HG03039 (cell line): ENCODE results near the gene DEAF1.
"Not testable (repeated sequence)": the region's sequence is repeated elsewhere in the genome, so short reads cannot be mapped to it uniquely, and the experiment has no call there.

ENCODE experiments used
- ATAC-seq: cut with Tn5 transposase; IDR thresholded peaks from one replicate; pipeline ENCODE4 v1.9.1; 2021; ENCODE audit warnings: mild to moderate bottlenecking, moderate library complexity; ENCODE audit not compliant: unreplicated experiment

Gene DEAF1

DNA sequence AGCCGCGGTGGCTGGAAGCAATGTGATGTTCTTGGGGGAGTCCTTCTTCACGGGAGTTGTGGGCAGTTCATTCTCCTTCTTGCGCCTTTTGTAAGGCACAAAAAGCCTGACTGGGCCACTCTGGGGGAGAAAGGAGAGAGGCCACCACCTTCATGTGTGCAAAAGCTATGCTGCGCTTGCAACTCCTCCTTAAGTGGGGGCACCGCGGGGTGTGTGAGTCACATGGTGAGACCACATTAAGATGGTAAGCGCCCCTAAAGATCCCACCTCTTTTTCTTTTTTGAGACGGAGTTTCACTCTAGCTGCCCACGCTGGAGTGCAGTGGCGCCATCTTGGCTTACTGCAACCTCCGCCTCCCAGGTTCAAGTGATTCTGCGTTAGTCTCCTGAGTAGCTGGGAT is 14.1 kb downstream of the DEAF1 start:
- no peak for ATAC-seq

DNA sequence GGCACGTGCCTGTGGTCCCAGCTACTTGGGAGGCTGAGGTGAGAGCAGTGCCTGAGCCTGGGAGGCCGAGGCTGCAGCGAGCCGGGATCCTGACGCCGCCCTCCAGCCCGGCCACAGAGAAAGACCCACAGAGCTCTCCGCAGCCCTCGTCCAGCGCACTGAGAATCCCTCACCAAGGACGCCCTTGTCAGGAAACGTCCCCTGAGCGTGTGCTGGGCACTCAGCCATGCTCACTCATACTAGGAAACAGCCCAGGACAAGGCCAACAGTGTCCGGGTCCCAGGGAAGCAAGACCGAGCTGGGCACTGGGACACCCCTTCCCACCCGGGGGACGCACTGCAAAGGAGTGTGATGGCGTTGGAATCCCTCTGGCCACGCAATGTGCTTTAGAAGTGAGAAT is 14.5 kb downstream of the DEAF1 start:
- ATAC-seq, result no peak

DNA sequence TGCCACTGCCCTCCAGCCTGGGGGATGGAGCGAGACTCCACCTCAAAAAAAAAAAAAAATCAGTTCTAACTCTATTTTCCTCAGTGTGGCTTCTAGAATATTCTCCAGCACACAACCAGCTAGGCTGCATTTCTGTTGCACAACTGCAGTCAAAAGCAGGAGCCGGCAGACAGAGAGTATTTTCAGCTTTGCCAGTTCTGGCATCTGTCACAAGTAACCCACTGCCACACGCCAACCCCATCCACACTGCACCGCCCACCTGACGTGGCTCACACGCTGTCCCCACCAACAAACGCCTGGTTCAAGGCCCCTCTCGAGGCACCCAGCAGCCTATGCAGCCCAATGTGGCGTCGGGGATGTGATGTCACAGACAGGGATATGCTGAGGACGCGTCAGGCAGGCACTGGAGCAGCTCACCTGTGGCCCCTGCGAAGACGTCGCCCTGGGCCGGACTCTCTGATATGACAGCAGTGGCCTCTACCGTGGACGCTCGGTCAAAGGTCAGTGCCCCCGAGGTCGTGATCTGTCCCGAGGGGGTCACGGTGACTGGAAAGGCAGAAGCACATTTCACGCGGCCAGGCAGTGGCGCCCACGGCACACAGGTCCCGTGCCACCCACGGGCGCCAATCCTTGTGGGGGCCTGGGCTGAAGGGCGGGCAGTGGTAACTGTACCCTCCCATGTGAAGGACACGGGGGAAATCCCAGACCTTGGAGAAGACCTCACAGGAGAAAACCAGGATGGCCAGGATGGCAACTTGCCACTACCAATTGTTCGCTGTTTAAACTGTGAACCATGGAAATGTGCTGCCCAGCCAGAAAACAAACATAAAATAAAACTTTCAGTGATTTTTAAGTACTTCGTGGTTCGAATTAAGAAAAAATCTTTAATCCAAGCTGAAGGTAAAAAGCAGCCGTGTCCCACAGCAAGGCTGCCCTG is 15.5 kb downstream of the DEAF1 start:
- ATAC-seq, result no peak

DNA sequence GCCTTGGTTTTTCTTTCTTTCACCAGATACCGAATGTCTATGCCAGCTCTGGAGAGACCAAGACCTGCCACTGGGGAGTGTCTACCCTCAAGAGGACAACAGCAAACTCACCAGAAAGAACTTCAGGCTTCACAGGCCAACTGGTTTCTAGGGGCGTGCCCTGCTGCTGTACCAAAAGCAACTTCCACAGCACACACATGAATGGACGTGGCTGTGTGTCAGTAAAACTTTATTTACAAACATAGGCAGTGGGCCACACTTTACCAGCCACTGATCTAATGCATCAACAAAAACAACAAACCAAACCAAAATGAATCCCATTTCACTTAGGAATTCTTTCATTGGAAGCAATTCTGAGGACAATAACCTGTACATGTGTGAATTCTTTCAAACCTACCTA is 16.7 kb downstream of the DEAF1 start:
- no peak for ATAC-seq

DNA sequence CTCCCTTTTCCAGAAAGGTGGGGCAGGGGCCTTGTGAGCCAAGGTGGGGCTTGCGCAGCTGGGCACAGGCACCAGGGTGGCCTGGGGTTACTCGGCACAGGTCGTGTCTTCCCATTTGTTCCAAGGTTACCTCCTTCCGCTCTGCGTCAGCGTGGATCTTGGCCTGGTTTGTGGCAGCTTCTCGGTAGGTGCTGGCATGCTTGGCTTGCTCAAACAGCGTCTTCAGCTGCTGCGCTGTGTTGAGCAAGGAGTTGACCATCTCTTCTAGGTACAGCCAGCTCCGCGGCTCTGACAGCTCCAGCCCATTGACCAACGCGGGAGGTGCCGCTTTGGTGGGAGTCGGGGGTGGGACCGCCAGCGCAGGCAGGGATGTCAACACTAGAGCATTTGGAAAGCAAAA is 20.6 kb downstream of the DEAF1 start:
- ATAC-seq, result no peak

DNA sequence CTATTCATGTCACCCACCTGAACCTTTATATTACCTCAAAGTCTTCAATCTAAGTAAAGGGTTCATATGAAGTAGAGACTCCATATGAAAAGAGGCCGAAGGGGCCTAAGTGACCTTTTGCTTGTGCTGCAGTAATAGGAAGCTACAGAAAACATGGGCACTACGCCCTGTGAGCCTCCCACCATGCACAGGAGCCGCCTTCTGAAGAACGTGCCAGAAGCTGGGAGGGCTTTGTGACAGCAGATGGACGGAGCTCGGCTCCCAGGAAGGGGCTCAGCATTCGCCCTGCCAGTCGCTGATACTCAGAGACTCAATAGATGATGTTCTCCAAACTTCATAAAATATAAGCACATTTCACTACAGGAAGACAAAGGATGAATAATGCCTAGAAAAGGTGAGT is 21.2 kb downstream of the DEAF1 start:
- no peak for ATAC-seq

DNA sequence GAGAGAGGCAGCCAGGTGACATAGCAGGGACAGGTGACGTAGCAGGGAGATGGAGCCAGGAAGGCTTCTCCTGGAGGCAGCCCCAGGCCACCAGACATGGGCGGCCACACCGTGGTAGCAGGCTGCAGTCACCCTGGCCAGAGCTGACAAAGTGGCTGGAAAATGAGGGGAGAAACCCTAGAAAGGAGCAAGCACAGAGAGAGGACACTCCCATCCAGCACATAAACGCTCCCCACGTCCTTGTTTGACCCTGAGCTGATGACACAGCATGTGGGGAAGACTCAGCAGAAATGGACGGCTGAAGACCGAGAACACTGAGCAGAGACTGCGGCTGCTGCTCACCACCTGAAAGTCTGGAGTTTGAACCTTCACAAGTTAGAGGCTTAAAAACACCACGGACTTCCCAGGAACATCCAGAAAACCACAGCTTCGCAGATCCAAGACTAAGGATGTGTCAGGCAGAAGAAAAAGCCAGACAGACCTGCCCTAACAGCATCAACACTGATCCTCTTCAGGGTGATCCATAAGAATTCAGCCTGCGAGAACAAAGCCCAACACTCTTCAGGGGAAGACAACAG is 29.2 kb downstream of the DEAF1 start:
- ATAC-seq, result no peak

DNA sequence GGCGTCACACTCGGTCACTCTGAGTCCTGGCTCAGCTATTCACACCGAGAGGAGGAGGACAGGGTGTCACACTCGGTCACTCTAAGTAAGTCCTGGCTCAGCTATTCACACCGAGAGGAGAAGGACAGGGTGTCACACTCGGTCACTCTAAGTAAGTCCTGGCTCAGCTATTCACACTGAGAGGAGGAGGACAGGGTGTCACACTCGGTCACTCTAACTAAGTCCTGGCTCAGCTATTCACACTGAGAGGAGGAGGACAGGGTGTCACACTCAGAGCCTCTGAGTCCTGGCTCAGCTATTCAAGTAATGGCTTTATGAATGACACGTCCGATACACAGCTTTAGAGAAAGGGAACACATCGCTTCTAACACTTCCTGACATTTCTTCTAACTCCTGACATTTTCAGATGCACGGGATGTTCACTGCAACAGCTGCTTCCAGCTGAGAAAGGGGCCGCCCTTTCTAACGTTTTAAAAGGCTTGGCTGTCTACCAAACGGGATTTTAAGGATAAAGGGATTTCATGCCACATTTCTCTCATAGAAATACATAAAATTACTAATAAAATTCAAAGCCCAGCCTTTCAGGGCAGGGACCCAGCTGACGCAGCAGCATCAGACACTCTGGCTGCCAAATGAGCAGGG is 29.8 kb downstream of the DEAF1 start:
- ATAC-seq, result no peak

DNA sequence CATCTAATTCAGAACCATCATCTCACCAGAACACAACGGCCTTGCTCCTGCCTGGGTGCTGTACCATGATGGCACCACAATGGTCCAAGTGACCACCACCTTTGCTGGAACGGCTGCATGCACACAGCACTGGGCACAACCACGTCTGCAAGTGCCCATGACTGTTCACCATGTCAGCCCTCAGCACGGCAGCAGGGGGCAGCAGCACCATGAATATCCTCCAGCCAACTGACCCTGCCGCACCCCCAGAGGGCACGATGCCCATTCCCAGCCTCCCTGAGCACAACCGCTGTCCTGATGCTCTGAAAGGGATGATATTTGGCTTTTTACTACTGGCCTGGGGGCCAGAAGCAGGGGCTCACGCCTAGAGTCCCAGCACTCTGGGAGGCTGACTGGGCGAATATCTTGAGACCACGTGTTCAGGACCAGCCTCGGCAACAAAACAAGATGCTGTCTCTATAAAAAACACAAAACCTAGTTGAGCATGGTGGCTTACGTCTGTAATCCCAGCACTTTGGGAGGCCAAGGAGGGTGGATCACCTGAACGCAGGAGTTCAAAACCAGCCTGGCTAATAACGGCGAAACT is 32.2 kb downstream of the DEAF1 start:
- no peak for ATAC-seq

DNA sequence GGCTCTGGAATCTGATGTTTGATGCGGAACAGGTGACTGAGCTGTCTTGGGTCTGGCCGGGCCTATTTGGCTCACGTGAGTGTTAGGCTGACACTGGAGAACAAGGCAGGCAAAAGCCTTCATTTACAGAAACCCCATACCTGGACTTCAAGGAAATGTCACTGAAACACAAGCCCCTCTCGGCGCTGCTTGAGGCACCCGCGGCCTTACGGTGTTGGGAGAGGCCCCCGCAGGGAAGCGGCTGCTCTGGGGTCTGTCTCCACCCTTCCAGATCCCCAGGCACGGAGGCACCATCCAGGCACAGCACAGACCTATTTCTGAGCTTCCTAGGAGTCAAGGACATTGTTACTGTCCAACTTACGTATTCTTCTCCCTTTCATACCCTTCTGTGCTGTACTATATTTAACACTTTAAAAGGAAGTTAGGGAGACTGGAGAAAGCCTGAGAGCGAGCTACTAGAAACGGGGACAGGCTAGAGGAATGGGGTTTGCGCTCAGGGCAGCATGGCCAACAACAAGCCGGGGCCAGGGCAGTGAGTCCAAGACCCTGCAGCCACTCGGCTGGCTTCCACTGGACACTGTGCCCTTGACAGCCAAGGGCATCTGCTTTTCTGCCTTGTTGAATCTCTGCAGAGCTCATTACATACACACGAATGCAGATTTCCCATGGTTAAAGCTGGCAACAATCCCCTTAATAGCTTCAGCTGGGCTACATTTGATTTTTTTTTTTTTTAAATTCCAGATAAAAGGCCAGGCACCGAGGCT is 34.2 kb downstream of the DEAF1 start:
- ATAC-seq, result no peak

DNA sequence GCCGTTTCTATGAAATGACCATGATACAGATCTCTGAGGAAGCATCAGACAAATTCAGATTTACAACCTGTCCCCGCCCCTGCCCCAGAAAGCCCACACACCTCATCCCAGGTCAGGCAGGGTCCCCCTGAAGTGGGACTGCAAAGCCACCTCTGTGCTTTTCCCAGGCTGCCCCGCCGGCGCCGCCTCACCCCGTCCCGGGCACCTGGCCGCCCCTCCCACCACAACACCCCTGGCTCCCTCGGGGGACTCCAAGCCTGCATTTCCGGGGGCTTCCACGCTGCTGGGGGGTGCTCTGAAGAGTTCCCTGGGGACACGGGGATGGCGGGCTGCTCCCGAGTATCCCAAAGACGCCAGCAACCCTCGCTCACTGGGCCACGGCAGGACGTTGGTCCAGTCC is 34.7 kb downstream of the DEAF1 start:
- no peak for ATAC-seq

DNA sequence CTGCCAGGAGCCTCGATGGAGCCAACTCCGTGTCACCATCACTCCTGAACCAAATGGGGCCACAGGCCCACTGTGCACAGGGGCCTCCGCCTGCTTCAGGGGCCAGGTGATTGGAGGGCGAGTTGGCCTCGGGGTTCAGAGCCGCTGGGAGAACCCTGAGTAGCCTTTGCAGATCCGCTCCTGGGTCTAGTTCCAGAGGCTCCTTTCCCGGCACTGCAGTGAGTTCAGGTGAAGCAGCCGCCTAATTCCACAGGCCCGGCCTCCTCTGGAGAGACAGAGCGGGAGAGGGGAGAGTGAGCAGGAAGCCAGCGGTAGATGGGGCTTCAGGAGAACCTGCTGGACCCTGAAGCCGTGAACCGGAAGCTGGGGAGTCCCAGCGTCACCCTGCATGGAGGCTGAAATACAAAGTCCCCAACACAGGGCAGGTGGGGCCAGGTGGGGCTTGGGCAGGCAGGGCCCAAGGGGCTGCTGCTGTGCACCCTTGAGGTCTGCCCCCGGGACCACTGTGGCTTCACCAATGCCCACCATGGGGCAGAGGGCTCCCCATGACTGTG is 35.4 kb downstream of the DEAF1 start:
- ATAC-seq, result no peak

DNA sequence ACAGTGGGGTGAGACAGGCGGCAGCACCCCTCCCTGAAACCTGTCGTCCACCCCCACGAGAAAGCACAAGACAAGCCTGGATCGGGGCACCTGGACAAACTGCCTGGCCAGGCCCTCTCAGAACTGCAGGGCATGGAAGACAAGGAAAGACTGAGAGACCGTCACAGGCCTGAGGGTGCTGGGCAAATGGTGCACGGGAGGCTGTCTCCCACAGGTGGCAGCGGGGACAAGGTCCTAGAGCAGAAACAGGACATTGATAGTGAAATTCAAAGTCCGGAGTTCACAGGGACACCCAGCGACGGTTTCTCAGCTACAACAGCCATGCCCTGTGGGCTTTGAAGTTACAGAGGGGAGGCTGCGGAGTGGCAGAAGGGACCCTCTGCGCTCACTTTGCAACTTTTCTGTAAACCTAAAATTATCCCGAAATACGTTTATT is 37.3 kb downstream of the DEAF1 start:
- no peak for ATAC-seq

DNA sequence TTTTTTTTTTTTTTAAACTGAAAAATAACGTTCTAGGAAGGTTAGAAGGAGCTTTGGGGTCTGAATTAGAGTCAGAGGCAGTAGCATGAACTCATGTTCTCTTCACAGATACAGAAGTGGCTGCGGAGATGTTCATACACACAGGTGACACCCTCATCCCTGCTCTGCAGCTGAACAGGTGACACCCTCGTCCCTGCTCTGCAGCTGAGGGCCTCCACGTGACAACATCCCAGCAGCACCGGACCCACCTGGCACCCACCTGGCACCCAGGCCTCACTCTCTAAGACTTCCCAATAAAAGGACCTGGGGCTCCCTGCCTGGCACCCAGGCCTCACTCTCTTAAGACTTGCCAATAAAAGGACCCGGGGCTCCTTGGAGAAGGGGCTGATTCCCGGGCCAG is 38.2 kb downstream of the DEAF1 start:
- no peak for ATAC-seq

DNA sequence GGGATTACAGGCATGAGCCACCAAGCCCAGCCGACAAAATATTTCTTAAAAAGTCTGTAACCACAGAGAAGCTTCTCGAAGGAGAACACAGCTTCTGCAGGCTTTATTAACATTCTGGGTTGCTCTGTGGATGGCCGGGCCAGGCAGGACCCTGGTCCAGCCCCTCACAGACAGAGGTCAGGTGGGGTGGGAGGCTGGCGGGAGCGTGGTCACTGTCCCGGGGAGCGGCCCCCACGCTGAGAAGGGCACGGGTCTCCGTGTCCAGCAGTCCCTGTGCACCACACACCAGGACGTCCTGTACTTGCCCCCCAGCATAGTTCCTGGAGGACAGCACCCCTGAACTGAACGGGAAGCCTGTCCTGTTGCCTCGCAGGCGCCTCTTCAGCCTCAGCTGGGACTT is 38.6 kb downstream of the DEAF1 start:
- no peak for ATAC-seq

DNA sequence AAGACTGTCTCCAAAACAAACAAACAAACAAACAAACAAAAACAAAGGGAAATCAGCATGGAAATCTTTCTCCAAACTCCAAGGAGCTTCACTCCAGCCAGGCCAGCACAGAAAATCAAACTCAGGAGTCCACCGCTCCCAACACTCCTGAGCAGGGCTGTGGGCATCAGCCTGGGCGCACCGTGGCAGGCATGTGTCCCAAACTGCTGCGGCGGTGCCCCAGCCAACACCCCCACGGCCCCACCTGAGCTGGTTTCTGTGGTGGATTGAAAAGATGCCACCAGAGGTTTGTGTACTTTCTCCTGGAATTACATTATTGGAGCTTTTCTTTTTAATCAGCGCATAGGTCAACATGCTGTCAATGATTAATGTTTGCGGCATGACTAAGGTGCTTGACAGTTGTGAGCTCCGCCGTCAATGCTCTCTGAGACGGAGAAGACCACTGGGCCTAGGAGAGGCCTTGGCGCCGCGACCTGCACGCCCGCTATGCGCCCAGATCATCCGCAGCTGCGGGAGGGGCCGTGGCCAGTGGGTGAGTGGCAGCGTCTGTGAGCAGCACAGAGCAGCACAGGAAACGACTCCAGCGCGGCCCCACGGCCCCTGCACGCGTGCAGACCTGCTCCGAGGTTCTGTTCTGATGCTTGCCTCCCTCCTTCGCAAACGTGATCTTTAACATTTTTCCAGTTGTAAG is 39.8 kb downstream of the DEAF1 start:
- ATAC-seq, result no peak

DNA sequence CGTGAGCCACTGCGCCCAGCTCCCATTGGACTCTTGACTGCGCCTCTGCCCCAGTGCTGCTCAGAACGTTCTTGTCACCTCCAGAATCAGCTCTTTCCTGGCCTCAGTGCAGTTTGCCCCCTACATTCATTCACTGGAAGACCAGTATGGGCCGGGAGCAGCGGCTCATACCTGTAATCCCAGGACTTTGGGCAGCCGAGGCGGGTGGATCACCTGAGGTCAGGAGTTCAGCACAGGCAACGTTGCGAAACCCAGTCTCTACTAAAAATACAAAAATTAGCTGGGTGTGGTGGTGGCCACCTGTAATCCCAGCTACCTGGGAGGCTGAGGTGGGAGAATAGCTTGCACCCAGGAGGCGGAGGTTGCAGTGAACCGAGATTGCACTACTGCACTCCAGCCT is 40.6 kb downstream of the DEAF1 start:
- ATAC-seq, result not testable (repeated sequence)

DNA sequence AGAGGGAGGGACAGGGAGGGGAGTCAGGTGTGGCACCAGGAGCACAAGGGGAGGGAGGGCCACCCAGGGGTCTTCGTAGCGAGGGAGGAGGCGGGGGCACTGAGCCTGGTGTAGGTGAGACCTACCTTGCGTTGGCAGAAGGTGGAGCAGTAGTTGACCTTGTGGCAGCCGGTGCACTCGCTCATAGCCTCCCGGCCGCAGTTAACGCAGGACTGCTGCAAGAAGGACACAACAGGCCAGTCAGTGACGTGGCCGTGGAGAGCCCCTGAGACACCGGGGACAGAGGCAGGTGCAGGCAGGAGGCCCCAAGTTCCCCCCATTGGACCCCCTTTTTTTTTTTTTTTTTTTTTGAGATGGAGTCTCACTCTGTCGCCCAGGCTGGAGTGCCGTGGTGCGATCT is 41.2 kb downstream of the DEAF1 start:
- ATAC-seq, result no peak

DNA sequence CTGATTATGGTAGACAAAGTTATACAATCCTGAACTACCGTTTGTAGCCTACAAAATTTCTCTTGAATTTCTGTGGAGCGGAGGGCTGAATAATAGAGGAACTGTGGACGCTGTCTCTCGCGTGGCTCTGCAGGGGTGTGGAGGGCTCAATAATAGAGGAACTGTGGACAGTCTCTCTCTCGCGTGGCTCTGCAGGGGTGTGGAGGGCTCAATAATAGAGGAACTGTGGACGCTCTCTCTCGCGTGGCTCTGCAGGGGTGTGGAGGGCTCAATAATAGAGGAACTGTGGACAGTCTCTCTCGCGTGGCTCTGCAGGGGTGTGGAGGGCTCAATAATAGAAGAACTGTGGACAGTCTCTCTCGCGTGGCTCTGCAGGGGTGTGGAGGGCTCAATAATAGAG is 41.9 kb downstream of the DEAF1 start:
- not testable (repeated sequence) for ATAC-seq

DNA sequence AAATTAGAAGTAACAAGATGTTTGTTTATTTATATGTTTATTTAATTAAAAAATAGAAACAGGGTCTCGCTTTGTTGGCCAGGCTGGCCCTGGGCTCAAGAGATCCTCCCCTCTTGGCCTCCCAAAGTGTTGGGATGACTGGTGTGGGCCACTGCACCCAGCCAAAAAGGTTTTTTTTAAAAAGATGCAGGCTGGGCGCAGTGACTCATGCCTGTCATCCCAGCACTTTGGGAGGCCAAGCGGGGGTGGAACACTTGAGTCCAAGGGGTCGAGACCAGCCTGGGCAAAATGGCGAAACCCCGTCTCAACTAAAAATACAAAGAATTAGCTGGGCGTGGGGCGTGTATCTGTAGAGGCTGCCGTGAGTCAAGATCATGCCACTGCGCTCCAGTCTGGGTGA is 44.5 kb downstream of the DEAF1 start:
- ATAC-seq, result no peak
